Measurements from ENCODE around the gene BCAS3. TPM values are rescaled to one million over a fixed set of nuclear protein-coding genes. Genes with fewer than 3 reads are reported as not detected.
"Not testable (repeated sequence)": the region's sequence is repeated elsewhere in the genome, so short reads cannot be mapped to it uniquely, and the experiment has no call there.

Gene BCAS3
- total RNA-seq, 2 donors from 2014 or later = 44.1 to 71.5 TPM

GRCh38 chr17:61238455-61238933, 560.8 kb downstream of the BCAS3 start:
- H3K9me3 ChIP-seq = no peaks in the 10 kb centered on the region
- no peak for DNase-seq
- no peaks in the 10 kb centered on the region for H3K36me3 ChIP-seq (replicated peaks in 1 of 2; ENCODE audit: insufficient read depth in 1 of 2, low read depth in 2 of 2)
- WGBS, 2 donors = 74 to 86% methylated on average over 6 of the region's 6 CpGs
- ATAC-seq = no peak
- H3K27me3 ChIP-seq = no peaks in the 10 kb centered on the region
- H3K4me3 ChIP-seq = no peak overlapping the region
- intact Hi-C loops (cut with DNase I) = no loop called here
- TF ChIP-seq POLR2A (IDR thresholded peaks at IDR 0.05) = no peak
- no peak for TF ChIP-seq CTCF (IDR thresholded peaks at IDR 0.05)
- H3K27ac ChIP-seq = no peak overlapping the region
- H3K4me1 ChIP-seq = peaks cover 11% of the 10 kb centered on the region

GRCh38 chr17:61239327-61239726, 561.7 kb downstream of the BCAS3 start:
- TF ChIP-seq CTCF (IDR thresholded peaks at IDR 0.05) (no peak), POLR2A (IDR thresholded peaks at IDR 0.05) (no peak)
- 41 to 44% methylated on average over 2 of the region's 2 CpGs for WGBS, 2 donors
- H3K9me3 ChIP-seq = no peaks in the 10 kb centered on the region
- H3K36me3 ChIP-seq (replicated peaks in 1 of 2; ENCODE audit: insufficient read depth in 1 of 2, low read depth in 2 of 2) = no peaks in the 10 kb centered on the region
- no peak overlapping the region for H3K4me3 ChIP-seq
- ATAC-seq (no peak), DNase-seq (no peak)
- H3K27me3 ChIP-seq = no peaks in the 10 kb centered on the region
- intact Hi-C loops (cut with DNase I) = no loop called here
- H3K4me1 ChIP-seq = peaks cover 11% of the 10 kb centered on the region
- H3K27ac ChIP-seq = no peak overlapping the region

- H3K4me3 ChIP-seq = no peak overlapping the region
- intact Hi-C loops (cut with DNase I) = no loop called here
- WGBS, 2 donors = 86 to 100% methylated on average over 1 of the region's 1 CpG
- H3K27me3 ChIP-seq = no peaks in the 10 kb centered on the region
- H3K36me3 ChIP-seq (replicated peaks in 1 of 2; ENCODE audit: insufficient read depth in 1 of 2, low read depth in 2 of 2) = no peaks in the 10 kb centered on the region
- ATAC-seq (no peak), DNase-seq (no peak)
- H3K27ac ChIP-seq = no peak overlapping the region
- no peaks in the 10 kb centered on the region for H3K9me3 ChIP-seq
- peaks cover 11% of the 10 kb centered on the region for H3K4me1 ChIP-seq
- TF ChIP-seq CTCF (IDR thresholded peaks at IDR 0.05) (no peak), POLR2A (IDR thresholded peaks at IDR 0.05) (no peak)
Measured at GRCh38 chr17:61239953-61240352, 562.3 kb downstream of the BCAS3 start.

- WGBS, 2 donors = 88 to 90% methylated on average over 5 of the region's 5 CpGs
- peaks cover 2% of the 10 kb centered on the region for H3K4me1 ChIP-seq
- no peaks in the 10 kb centered on the region for H3K36me3 ChIP-seq (replicated peaks in 1 of 2; ENCODE audit: insufficient read depth in 1 of 2, low read depth in 2 of 2)
- no peak for ATAC-seq
- no peaks in the 10 kb centered on the region for H3K9me3 ChIP-seq
- H3K4me3 ChIP-seq = no peak overlapping the region
- no peak for DNase-seq
- H3K27me3 ChIP-seq = no peaks in the 10 kb centered on the region
- TF ChIP-seq POLR2A (IDR thresholded peaks at IDR 0.05) (no peak), CTCF (IDR thresholded peaks at IDR 0.05) (no peak)
- intact Hi-C loops (cut with DNase I) = no loop called here
- no peak overlapping the region for H3K27ac ChIP-seq
Measured at GRCh38 chr17:61240851-61241468, 563.3 kb downstream of the BCAS3 start.

GRCh38 chr17:61244988-61245387, 567.3 kb downstream of the BCAS3 start:
- H3K27ac ChIP-seq; H3K27me3 ChIP-seq; H3K9me3 ChIP-seq; H3K36me3 ChIP-seq (replicated peaks in 1 of 2; ENCODE audit: insufficient read depth in 1 of 2, low read depth in 2 of 2); ATAC-seq; DNase-seq; intact Hi-C loops (cut with DNase I); H3K4me3 ChIP-seq: not testable (repeated sequence)
- WGBS, 2 donors = 82% methylated on average over 8 of the region's 8 CpGs
- peaks cover 16% of the 10 kb centered on the region for H3K4me1 ChIP-seq

Measured in body of pancreas (tissue), 4 donors.